ENCODE data around the gene MAGEA9.
"Not testable (repeated sequence)": the region's sequence is repeated elsewhere in the genome, so short reads cannot be mapped to it uniquely, and the experiment has no call there.

MAGEA9 gene

DNA sequence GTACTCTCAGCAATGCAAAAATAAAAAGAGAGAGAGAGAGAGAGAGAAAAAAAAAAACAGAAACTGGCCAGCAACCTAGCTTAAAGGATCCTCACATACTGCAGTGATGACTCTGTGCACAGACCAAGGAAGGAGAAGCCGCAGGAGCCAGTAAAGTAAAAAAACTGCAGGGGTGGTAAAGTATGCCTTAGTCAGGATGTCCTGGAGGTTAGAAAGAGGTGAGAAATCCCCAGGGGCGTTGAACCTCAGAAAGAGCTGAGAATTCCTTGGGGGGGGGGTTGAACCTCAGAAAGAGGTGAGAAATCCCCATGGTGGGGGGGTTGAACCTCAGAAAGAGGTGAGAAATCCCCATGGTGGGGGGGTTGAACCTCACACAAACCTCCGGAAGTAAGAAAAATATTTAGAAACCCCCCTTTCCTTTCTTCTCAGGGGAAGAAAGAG lies 48.0 kb downstream of the MAGEA9 start:
- Histone ChIP-seq H3K9ac (ENCODE audit: low read length) (no peak overlapping the region), H4K20me1 (ENCODE audit: insufficient read depth, low read length) (no peaks in the 10 kb centered on the region), H3K4me2 (ENCODE audit: low read length) (no peak overlapping the region), H3K27ac (ENCODE audit: low read depth, low read length, poor library complexity, severe bottlenecking) (no peak overlapping the region), H2AFZ (ENCODE audit: low read length) (no peak overlapping the region), H3K79me2 (ENCODE audit: insufficient read depth, low read length) (no peaks in the 10 kb centered on the region), H3K4me3 (ENCODE audit: low read depth, low read length, poor library complexity, severe bottlenecking) (no peak overlapping the region), H3F3A (ENCODE audit: insufficient read depth, low read length) (no peaks in the 10 kb centered on the region), H3K36me3 (ENCODE audit: insufficient read depth, low read length) (no peaks in the 10 kb centered on the region), H3K9me2 (ENCODE audit: low read depth, low read length) (no peaks in the 10 kb centered on the region), H3K9me3 (ENCODE audit: low read length) (no peaks in the 10 kb centered on the region), H3K4me1 (ENCODE audit: insufficient read depth, low read length, severe bottlenecking) (no peaks in the 10 kb centered on the region), H3K27me3 (ENCODE audit: insufficient read depth, low read length) (no peaks in the 10 kb centered on the region)
- TF ChIP-seq EZH2 (IDR thresholded peaks at IDR 0.05; ENCODE audit: borderline replicate concordance, low read length): no peak
- TF ChIP-seq, protein P1, sequence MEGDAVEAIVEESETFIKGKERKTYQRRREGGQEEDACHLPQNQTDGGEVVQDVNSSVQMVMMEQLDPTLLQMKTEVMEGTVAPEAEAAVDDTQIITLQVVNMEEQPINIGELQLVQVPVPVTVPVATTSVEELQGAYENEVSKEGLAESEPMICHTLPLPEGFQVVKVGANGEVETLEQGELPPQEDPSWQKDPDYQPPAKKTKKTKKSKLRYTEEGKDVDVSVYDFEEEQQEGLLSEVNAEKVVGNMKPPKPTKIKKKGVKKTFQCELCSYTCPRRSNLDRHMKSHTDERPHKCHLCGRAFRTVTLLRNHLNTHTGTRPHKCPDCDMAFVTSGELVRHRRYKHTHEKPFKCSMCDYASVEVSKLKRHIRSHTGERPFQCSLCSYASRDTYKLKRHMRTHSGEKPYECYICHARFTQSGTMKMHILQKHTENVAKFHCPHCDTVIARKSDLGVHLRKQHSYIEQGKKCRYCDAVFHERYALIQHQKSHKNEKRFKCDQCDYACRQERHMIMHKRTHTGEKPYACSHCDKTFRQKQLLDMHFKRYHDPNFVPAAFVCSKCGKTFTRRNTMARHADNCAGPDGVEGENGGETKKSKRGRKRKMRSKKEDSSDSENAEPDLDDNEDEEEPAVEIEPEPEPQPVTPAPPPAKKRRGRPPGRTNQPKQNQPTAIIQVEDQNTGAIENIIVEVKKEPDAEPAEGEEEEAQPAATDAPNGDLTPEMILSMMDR (IDR thresholded peaks at IDR 0.05; ENCODE audit: low read length): no peak

DNA sequence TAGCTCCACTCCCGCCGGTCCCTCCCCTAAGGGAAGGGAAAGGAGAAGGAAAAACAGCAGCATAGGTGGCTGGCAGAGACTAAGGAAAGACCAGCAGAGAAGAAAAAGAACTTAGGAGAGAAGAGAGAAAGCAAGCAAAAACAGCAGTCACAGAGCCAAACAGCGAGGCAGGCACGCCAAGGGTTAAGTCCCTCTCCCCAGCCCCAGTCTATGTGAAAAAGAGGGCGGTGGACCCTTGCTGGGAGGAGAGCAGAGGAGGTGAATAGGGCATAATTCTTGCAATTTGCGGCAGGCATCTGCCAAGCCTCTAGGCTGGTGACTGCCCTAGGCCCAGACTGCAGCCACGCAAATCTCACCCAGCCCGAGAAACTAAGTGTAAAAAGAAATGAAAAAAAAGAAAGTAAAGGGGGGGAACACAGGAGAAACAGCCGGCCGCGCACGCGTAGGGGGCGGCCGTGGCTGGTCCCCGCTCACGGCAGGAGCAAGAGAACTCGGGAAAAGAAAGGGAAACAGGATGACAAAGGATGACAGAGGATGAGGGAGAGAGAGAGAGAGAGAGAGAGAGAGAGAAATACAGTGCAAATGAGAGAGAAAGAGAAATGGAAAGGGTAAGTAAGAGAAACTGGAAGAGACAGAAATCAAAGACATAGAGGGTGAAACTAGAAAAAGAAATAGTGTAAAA lies 48.6 kb downstream of the MAGEA9 start:
- Histone ChIP-seq H3K79me2 (ENCODE audit: insufficient read depth, low read length) (no peaks in the 10 kb centered on the region), H3K9ac (ENCODE audit: low read length) (no peak overlapping the region), H3K9me3 (ENCODE audit: low read length) (no peaks in the 10 kb centered on the region), H3K27me3 (ENCODE audit: insufficient read depth, low read length) (no peaks in the 10 kb centered on the region), H3K36me3 (ENCODE audit: insufficient read depth, low read length) (no peaks in the 10 kb centered on the region), H3F3A (ENCODE audit: insufficient read depth, low read length) (no peaks in the 10 kb centered on the region), H3K4me2 (ENCODE audit: low read length) (no peak overlapping the region), H3K4me1 (ENCODE audit: insufficient read depth, low read length, severe bottlenecking) (no peaks in the 10 kb centered on the region), H3K9me2 (ENCODE audit: low read depth, low read length) (no peaks in the 10 kb centered on the region), H3K4me3 (ENCODE audit: low read depth, low read length, poor library complexity, severe bottlenecking) (no peak overlapping the region), H4K20me1 (ENCODE audit: insufficient read depth, low read length) (no peaks in the 10 kb centered on the region), H3K27ac (ENCODE audit: low read depth, low read length, poor library complexity, severe bottlenecking) (no peak overlapping the region), H2AFZ (ENCODE audit: low read length) (no peak overlapping the region)
- no peak for TF ChIP-seq EZH2 (IDR thresholded peaks at IDR 0.05; ENCODE audit: borderline replicate concordance, low read length)
- TF ChIP-seq, protein P1 (IDR thresholded peaks at IDR 0.05; ENCODE audit: low read length): no peak

DNA sequence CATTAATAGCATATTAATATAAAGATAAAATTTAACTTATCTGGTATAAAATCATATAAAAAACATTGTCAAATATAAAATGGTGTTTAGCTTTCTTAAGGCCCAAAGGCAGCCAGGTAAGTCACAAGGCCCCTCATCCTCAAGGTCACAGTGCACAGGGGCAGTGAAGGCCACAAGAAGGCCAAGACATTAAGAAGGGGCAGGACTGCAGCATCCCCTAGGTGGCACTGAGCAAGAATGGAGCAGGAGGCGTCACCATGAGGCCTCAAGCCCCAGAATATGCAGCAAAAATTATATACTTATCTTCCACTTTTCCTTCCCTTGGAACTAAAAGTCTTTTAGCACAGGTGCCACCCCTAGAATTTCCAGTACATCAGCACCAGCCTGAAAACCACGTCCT lies 49.7 kb downstream of the MAGEA9 start:
- Histone ChIP-seq H3K4me2 (ENCODE audit: low read length) (no peak overlapping the region), H3K27me3 (ENCODE audit: insufficient read depth, low read length) (no peaks in the 10 kb centered on the region), H4K20me1 (ENCODE audit: insufficient read depth, low read length) (no peaks in the 10 kb centered on the region), H3F3A (ENCODE audit: insufficient read depth, low read length) (no peaks in the 10 kb centered on the region), H3K9me3 (ENCODE audit: low read length) (no peaks in the 10 kb centered on the region), H3K36me3 (ENCODE audit: insufficient read depth, low read length) (no peaks in the 10 kb centered on the region), H3K4me1 (ENCODE audit: insufficient read depth, low read length, severe bottlenecking) (no peaks in the 10 kb centered on the region), H3K27ac (ENCODE audit: low read depth, low read length, poor library complexity, severe bottlenecking) (no peak overlapping the region), H2AFZ (ENCODE audit: low read length) (no peak overlapping the region), H3K9me2 (ENCODE audit: low read depth, low read length) (no peaks in the 10 kb centered on the region), H3K9ac (ENCODE audit: low read length) (no peak overlapping the region), H3K4me3 (ENCODE audit: low read depth, low read length, poor library complexity, severe bottlenecking) (no peak overlapping the region), H3K79me2 (ENCODE audit: insufficient read depth, low read length) (no peaks in the 10 kb centered on the region)
- TF ChIP-seq, protein P1 (IDR thresholded peaks at IDR 0.05; ENCODE audit: low read length): no peak
- TF ChIP-seq EZH2 (IDR thresholded peaks at IDR 0.05; ENCODE audit: borderline replicate concordance, low read length): no peak

DNA sequence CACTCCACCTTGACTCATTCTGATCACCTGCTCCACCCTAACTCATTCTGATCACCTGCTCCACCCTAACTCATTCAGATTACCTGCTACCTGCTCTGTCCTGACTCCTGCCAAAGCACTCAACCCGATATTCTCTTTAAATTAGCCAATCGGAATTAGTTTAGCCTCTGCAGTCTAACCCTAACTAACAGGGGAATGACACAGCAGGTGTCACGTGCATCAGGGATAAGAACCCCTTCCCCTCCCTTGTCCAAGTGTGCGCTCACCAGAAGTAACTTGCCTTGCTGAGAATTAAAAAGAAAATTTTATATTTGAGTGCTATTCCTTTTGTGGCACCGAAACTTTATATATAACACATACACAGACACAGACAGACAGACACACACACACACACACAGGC lies 55.0 kb downstream of the MAGEA9 start:
- H2AFZ ChIP-seq (ENCODE audit: low read length); H3K9me2 ChIP-seq (ENCODE audit: low read depth, low read length); H3K27me3 ChIP-seq (ENCODE audit: insufficient read depth, low read length); H3K4me1 ChIP-seq (ENCODE audit: insufficient read depth, low read length, severe bottlenecking); H3K27ac ChIP-seq (ENCODE audit: low read depth, low read length, poor library complexity, severe bottlenecking); H4K20me1 ChIP-seq (ENCODE audit: insufficient read depth, low read length); H3F3A ChIP-seq (ENCODE audit: insufficient read depth, low read length); H3K79me2 ChIP-seq (ENCODE audit: insufficient read depth, low read length); H3K9me3 ChIP-seq (ENCODE audit: low read length); H3K4me2 ChIP-seq (ENCODE audit: low read length); H3K9ac ChIP-seq (ENCODE audit: low read length); H3K36me3 ChIP-seq (ENCODE audit: insufficient read depth, low read length); H3K4me3 ChIP-seq (ENCODE audit: low read depth, low read length, poor library complexity, severe bottlenecking): not testable (repeated sequence)
